Thoracic aorta (tissue), 2 donors: Measurements from ENCODE around the gene PFKFB2. TPM values are rescaled to one million over a fixed set of nuclear protein-coding genes. Genes with fewer than 3 reads are reported as not detected.

Source experiments
- ATAC-seq: fragments of 150-250 bp; one replicate; pipeline ENCODE4 v1.8.0; 2017; ENCODE audit warnings: low read depth; ENCODE audit not compliant: insufficient number of reproducible peaks, low FRiP score
- DNase-seq: peaks from one replicate; pipeline ENCODE4 v3.0.0-alpha.2; 2020; ENCODE audit warnings: low spot score
- H3K27ac ChIP-seq, 2 donors: fragments of 200-600 bp; sonication (generic); 1 replicate in 1 of 2; 2 replicates in 1 of 2; pipeline ENCODE4 v1.5.1; 2016; ENCODE audit warnings: mild to moderate bottlenecking in 2 of 2, moderate library complexity in 2 of 2
- H3K27me3 ChIP-seq: fragments of 200-600 bp; sonication (generic); replicated peaks from 2 replicates; pipeline ENCODE4 v1.6.0; 2016; ENCODE audit warnings: mild to moderate bottlenecking; ENCODE audit not compliant: insufficient read depth
- H3K36me3 ChIP-seq: fragments of 200-600 bp; sonication (generic); one replicate; pipeline ENCODE4 v1.5.1; 2016
- H3K4me1 ChIP-seq, 2 donors: fragments of 200-600 bp; sonication (generic); 1 replicate in 1 of 2; 2 replicates in 1 of 2; pipeline versions ENCODE4 v1.5.1 to v1.6.0; 2016; ENCODE audit warnings: low read depth in 2 of 2, mild to moderate bottlenecking in 1 of 2; ENCODE audit not compliant: control insufficient read depth in 1 of 2
- H3K4me3 ChIP-seq: fragments of 200-600 bp; sonication (generic); 2 replicates; pipeline ENCODE4 v1.5.1; 2016; ENCODE audit warnings: mild to moderate bottlenecking
- H3K9me3 ChIP-seq: fragments of 200-600 bp; sonication (generic); 2 replicates; pipeline ENCODE4 v1.5.1; 2016
- total RNA-seq, 2 donors: library from RNA; depleted of rRNA; stranded (reverse); fragments of >200 nt; gene quantifications; one replicate each; pipeline versions ENCODE4 v1.1.0 to v1.2.3, GENCODE V29; 2016
- TF ChIP-seq, protein P1 (sequence below): fragments of 200-600 bp; sonication (generic); IDR thresholded peaks from one replicate; pipeline ENCODE4 v1.5.1; 2019; ENCODE audit warnings: antibody characterized with exemption

Gene PFKFB2
- total RNA-seq, 2 donors from 2014 or later = 6.4 to 8.5 TPM

DNA sequence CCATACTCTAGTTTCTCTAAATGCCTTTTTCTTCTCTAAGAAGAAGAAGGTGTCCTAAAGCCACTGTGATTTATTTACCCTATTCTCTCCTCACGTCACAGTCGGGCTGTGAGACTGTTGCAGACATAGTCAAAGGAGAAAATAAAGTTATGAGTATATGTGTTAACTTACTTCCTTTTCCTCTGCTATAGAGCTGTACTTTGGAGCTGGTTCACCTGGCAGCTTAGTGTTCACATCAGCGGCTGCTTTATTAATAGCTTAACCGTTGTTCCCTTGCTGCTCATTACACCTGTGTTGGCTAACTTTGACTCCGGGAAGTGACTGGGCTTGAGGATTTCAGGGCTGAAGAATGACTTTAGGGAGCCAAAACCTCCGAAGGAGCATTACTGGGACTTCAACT, 3.6 kb downstream of the PFKFB2 start:
- H3K27ac ChIP-seq = no peak overlapping the region

DNA sequence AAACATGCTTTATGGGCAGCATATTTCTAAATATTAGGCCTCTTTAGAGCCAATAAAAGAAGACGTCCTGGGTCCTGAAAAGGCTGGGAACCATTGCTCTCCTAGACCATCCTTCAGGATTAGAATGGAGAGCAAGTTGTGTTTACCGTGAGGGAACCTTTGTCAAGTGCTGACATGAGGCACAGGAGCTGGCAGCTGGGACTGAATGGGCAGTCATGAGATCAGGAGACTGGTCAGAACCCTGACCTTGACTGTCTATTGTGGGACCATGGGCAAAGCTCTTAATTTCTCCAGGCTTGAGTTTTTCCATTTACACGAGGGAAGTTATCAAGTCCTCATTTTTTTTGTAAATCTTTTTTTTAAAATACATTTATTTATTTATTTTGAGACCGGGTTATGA, 5.2 kb downstream of the PFKFB2 start:
- H3K27ac ChIP-seq = no peak overlapping the region

More for the DNA sequence above, 3.6 kb downstream of the PFKFB2 start:
- peaks cover 5 to 9% of the 10 kb centered on the region in 2 donors for H3K4me1 ChIP-seq
- TF ChIP-seq, protein P1, sequence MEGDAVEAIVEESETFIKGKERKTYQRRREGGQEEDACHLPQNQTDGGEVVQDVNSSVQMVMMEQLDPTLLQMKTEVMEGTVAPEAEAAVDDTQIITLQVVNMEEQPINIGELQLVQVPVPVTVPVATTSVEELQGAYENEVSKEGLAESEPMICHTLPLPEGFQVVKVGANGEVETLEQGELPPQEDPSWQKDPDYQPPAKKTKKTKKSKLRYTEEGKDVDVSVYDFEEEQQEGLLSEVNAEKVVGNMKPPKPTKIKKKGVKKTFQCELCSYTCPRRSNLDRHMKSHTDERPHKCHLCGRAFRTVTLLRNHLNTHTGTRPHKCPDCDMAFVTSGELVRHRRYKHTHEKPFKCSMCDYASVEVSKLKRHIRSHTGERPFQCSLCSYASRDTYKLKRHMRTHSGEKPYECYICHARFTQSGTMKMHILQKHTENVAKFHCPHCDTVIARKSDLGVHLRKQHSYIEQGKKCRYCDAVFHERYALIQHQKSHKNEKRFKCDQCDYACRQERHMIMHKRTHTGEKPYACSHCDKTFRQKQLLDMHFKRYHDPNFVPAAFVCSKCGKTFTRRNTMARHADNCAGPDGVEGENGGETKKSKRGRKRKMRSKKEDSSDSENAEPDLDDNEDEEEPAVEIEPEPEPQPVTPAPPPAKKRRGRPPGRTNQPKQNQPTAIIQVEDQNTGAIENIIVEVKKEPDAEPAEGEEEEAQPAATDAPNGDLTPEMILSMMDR = no peak
- H3K9me3 ChIP-seq = no peaks in the 10 kb centered on the region
- no peaks in the 10 kb centered on the region for H3K36me3 ChIP-seq
- ATAC-seq (no peak), DNase-seq (no peak)
- no peaks in the 10 kb centered on the region for H3K27me3 ChIP-seq
- no peak overlapping the region for H3K4me3 ChIP-seq

DNA sequence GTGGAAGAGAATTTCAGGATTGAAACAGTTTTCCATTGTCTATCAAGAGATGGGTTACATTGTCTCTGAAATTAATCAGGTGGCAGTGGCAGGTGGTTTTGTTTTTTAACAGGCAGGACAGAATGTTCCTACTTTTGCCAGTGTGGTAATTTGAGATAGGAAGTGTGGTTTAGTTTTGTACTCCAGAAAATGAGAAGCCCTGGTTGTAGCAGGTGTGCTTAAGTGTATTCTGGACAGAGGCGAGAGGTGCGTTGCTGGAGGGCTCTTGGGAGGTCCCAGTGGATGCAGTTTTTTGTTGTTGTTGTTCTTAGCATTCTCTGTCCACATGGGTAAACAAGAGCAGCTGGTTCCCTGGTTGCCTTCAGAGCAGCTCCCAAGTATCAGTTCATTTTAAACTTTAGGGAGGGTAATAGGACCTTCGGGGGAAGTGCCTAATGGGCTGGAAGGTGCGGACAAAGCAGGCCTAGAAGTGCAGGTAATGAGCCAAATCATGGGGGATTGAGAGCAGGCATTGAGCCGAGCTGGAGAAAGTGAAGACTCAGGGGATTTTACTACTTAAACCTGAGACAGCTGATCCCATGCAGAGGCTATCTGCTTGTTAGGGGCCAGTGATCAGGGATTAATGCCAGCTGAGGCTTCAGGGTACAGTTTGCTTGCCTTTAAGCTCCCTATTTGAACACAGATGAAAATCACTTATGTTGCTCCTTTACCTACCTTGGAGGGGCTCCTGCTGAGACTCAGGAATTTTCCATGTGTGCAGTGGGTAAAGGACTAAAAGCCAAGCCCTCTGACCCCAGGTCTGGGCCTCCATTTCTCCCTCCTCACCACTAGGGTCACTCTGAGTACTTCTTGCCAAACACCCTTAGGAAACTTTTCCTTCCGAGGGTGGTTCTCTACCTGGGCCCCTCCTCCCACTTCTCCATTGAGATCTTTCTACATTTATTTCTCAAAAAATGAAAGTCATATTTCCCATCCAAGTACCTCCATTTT, 6.1 kb downstream of the PFKFB2 start:
- Histone ChIP-seq H3K4me1 (no peaks in the 10 kb centered on the region), H3K27me3 (no peaks in the 10 kb centered on the region), H3K27ac (no peak overlapping the region), H3K36me3 (peaks cover 18% of the 10 kb centered on the region), H3K4me3 (no peak overlapping the region), H3K9me3 (no peaks in the 10 kb centered on the region)
- TF ChIP-seq, protein P1 = no peak
- ATAC-seq (no peak), DNase-seq (no peak)

More for the DNA sequence above, 5.2 kb downstream of the PFKFB2 start:
- H3K27me3 ChIP-seq = no peaks in the 10 kb centered on the region
- peaks cover 13% of the 10 kb centered on the region for H3K36me3 ChIP-seq
- DNase-seq = no peak
- no peak overlapping the region for H3K4me3 ChIP-seq
- no peak for ATAC-seq
- H3K9me3 ChIP-seq = no peaks in the 10 kb centered on the region
- TF ChIP-seq, protein P1 = no peak
- no peaks in the 10 kb centered on the region for H3K4me1 ChIP-seq

DNA sequence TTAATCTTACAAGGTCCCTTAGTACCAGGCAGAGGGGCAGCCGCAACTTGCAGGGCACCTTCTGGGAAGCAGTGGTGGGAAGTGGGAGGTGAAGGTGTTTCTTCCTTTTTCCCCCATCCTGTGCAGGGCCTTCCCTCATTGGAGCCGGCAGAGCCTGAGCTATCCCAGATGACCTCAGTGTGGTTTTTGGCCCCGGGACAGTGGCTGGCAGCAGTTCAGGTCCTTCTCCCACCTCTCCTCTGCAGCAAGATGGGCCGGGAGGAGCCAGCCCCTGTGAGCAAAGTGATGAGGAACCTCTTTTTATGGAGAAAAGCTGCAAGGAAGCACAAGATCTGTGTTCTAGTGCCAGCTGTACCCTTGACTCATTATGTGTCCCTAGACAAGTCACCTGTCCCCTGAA, 6.8 kb downstream of the PFKFB2 start:
- DNase-seq (no peak), ATAC-seq (no peak)
- no peak overlapping the region for H3K27ac ChIP-seq
- H3K4me1 ChIP-seq = peaks cover 0 to 6% of the 10 kb centered on the region in 2 donors
- H3K27me3 ChIP-seq = no peaks in the 10 kb centered on the region
- TF ChIP-seq, protein P1 = no peak
- H3K4me3 ChIP-seq = no peak overlapping the region
- peaks cover 18% of the 10 kb centered on the region for H3K36me3 ChIP-seq
- H3K9me3 ChIP-seq = no peaks in the 10 kb centered on the region

DNA sequence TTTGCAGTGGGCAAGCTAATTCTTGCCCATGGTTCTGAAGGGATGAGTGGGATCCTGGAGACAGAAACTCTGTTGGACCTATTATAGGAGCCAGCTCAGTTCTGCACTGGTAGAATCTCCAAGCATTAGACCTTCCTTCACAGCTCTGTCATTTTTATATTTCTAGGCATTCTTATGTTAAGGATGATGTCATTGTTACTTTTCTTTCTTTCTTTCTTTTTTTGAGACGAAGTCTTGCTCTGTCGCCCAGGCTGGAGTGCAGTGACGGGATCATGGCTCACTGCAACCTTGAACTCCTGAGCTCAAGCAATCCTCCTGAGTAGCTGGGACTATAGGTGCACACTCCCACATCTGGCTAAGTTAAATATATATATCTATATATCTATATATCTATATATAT, 7.5 kb downstream of the PFKFB2 start:
- H3K9me3 ChIP-seq = no peaks in the 10 kb centered on the region
- peaks cover 18% of the 10 kb centered on the region for H3K36me3 ChIP-seq
- H3K4me1 ChIP-seq = peaks cover 0 to 6% of the 10 kb centered on the region in 2 donors
- no peaks in the 10 kb centered on the region for H3K27me3 ChIP-seq
- H3K4me3 ChIP-seq = no peak overlapping the region
- TF ChIP-seq, protein P1 = no peak
- ATAC-seq (no peak), DNase-seq (no peak)
- no peak overlapping the region for H3K27ac ChIP-seq
